ENCODE measurements around the gene ANO3. TPM values are rescaled to one million over a fixed set of nuclear protein-coding genes. Genes with fewer than 3 reads are reported as not detected.

ANO3 gene
- total RNA-seq, 2 experiments from 2014 or later: not detected

DNA sequence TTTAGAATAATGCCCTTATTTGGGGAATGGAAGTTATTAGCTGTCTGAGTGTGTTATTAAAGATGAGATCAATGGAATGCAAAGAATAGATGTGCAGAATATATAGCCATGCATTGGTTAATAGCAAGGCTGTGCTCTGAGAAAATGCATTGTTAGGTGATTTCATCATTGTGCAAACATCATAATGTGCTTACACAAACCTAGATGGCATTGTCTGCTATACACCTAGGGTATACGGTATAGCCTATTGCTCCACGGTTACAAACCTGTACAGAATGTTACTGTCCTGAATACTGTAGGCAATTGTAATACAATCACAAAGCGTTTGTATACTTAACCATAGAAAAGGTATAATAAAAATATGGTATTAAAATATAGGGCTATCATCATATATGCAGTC is 364.4 kb downstream of the ANO3 start:
- Histone ChIP-seq H3K36me3 (ENCODE audit: insufficient read depth, low read length) (no peaks in the 10 kb centered on the region), H3K4me1 (ENCODE audit: insufficient read depth, low read length) (no peaks in the 10 kb centered on the region), H3K4me3 (ENCODE audit: low read length) (no peak overlapping the region), H3K27me3 (ENCODE audit: control insufficient read depth in 1 of 2, insufficient read depth in 2 of 2, low read length in 2 of 2) (no peaks in the 10 kb centered on the region), H3K27ac (ENCODE audit: low read depth in 1 of 2, low read length in 2 of 2) (no peak overlapping the region), H3K9me3 (ENCODE audit: control insufficient read depth in 1 of 2, insufficient read depth in 1 of 2, low read length in 2 of 2) (peaks cover 0 to 11% of the 10 kb centered on the region in 2 experiments)
- H3K27me3 Mint-ChIP-seq: no peaks in the 10 kb centered on the region
- ATAC-seq (ENCODE audit: poor library complexity): no peak
- no peaks in the 10 kb centered on the region for H3K9me3 Mint-ChIP-seq
- no peaks in the 10 kb centered on the region for H3K36me3 Mint-ChIP-seq (ENCODE audit: low read depth)
- ChIA-PET POLR2A (no interaction called here), CTCF (no interaction called here)
- intact Hi-C loops (cut with DNase I, micrococcal nuclease): no loop called here
- DNase-seq: no peak
- H3K4me3 Mint-ChIP-seq: no peak overlapping the region
- no peaks in the 10 kb centered on the region for H3K4me1 Mint-ChIP-seq (ENCODE audit: low read depth)
- TF ChIP-seq, protein P1, sequence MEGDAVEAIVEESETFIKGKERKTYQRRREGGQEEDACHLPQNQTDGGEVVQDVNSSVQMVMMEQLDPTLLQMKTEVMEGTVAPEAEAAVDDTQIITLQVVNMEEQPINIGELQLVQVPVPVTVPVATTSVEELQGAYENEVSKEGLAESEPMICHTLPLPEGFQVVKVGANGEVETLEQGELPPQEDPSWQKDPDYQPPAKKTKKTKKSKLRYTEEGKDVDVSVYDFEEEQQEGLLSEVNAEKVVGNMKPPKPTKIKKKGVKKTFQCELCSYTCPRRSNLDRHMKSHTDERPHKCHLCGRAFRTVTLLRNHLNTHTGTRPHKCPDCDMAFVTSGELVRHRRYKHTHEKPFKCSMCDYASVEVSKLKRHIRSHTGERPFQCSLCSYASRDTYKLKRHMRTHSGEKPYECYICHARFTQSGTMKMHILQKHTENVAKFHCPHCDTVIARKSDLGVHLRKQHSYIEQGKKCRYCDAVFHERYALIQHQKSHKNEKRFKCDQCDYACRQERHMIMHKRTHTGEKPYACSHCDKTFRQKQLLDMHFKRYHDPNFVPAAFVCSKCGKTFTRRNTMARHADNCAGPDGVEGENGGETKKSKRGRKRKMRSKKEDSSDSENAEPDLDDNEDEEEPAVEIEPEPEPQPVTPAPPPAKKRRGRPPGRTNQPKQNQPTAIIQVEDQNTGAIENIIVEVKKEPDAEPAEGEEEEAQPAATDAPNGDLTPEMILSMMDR (IDR thresholded peaks at IDR 0.05): no peak
- H3K27ac Mint-ChIP-seq: no peak overlapping the region

DNA sequence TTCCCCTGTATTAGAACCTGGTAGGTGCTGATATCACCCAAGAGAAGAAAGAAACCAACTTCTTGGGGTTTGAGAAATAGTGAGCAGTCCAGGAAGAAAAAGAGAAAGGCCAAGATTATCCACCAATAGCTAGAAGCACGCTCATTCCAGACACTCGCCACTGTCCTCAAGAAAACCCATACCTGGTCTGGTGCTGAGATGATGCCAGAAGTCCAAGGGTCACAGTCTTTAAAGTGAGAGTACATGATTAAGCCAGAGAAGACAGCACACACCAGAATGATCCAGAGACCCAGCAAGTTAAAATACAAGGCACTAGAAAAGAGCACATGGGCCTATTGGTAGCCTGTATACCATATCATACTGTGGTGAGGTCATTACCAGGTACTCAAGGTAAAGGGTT is 366.3 kb downstream of the ANO3 start:
- Histone ChIP-seq H3K27me3 (ENCODE audit: control insufficient read depth in 1 of 2, insufficient read depth in 2 of 2, low read length in 2 of 2) (no peaks in the 10 kb centered on the region), H3K4me1 (ENCODE audit: insufficient read depth, low read length) (no peaks in the 10 kb centered on the region), H3K36me3 (ENCODE audit: insufficient read depth, low read length) (no peaks in the 10 kb centered on the region), H3K27ac (ENCODE audit: low read depth in 1 of 2, low read length in 2 of 2) (no peak overlapping the region), H3K9me3 (ENCODE audit: control insufficient read depth in 1 of 2, insufficient read depth in 1 of 2, low read length in 2 of 2) (peaks cover 0 to 8% of the 10 kb centered on the region in 2 experiments), H3K4me3 (ENCODE audit: low read length) (no peak overlapping the region)
- DNase-seq (no peak), ATAC-seq (ENCODE audit: poor library complexity) (no peak)
- TF ChIP-seq, protein P1 (IDR thresholded peaks at IDR 0.05): no peak
- Mint-ChIP-seq H3K36me3 (ENCODE audit: low read depth) (no peaks in the 10 kb centered on the region), H3K4me3 (no peak overlapping the region), H3K27ac (no peak overlapping the region), H3K9me3 (no peaks in the 10 kb centered on the region), H3K27me3 (no peaks in the 10 kb centered on the region), H3K4me1 (ENCODE audit: low read depth) (no peaks in the 10 kb centered on the region)
- CTCF ChIA-PET: no interaction called here
- intact Hi-C loops (cut with DNase I, micrococcal nuclease): no loop called here
- POLR2A ChIA-PET: no interaction called here

DNA sequence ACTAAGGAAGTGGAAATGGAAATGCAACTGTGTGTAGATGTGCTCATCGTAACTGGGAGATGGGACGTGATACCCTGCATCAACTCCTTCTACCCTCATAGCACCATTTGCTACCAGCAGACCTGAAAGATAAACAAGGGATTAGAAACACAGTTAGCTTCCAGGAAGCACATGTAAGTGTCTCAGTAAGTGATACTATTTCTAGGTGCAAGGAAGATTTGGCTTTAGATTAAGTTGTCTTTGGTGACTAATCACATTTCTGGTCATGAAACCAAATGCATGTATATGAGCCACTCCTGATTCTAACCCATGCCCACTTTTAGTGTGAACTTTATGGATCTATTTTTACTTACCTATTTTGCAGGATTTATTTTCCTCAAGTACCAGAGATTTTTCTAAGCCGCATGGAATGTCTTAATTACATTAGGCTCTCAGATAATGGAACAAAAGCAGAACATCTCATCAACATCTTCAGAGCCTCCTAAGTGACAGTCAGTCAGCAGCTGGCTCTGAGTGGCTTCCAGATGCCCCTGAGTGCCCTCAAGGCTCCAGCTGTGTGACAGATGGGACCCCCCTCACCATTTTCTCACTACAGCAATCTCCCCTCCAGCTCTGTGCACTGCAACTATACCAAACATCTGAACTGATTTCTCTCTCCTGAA is 368.8 kb downstream of the ANO3 start:
- no peaks in the 10 kb centered on the region for H3K27me3 ChIP-seq (ENCODE audit: control insufficient read depth in 1 of 2, insufficient read depth in 2 of 2, low read length in 2 of 2)
- H3K4me1 ChIP-seq (ENCODE audit: insufficient read depth, low read length): no peaks in the 10 kb centered on the region
- no peak for DNase-seq
- Mint-ChIP-seq H3K27me3 (no peaks in the 10 kb centered on the region), H3K4me1 (ENCODE audit: low read depth) (no peaks in the 10 kb centered on the region), H3K9me3 (no peaks in the 10 kb centered on the region), H3K27ac (no peak overlapping the region), H3K4me3 (no peak overlapping the region), H3K36me3 (ENCODE audit: low read depth) (no peaks in the 10 kb centered on the region)
- CTCF ChIA-PET: no interaction called here
- H3K36me3 ChIP-seq (ENCODE audit: insufficient read depth, low read length): no peaks in the 10 kb centered on the region
- POLR2A ChIA-PET: no interaction called here
- intact Hi-C loops (cut with DNase I, micrococcal nuclease): no loop called here
- H3K4me3 ChIP-seq (ENCODE audit: low read length): no peak overlapping the region
- no peak overlapping the region for H3K27ac ChIP-seq (ENCODE audit: low read depth in 1 of 2, low read length in 2 of 2)
- TF ChIP-seq, protein P1 (IDR thresholded peaks at IDR 0.05): no peak
- peaks cover 0 to 8% of the 10 kb centered on the region in 2 experiments for H3K9me3 ChIP-seq (ENCODE audit: control insufficient read depth in 1 of 2, insufficient read depth in 1 of 2, low read length in 2 of 2)
- ATAC-seq (ENCODE audit: poor library complexity): no peak
